Heart left ventricle (tissue), 13 donors: ENCODE measurements around the gene ABHD14A.
A peak's percentile ranks its signal among the peaks of the same experiment; 100 is the strongest.

Experiments
- CTCF ChIP-seq, 12 donors: fragments of 200-600 bp; sonication (generic) in 4 of 12; IDR thresholded peaks; one replicate each; pipeline versions ENCODE4 v1.5.0 to v1.8.0; 2018 to 2022; ENCODE audit warnings: antibody characterized with exemption in 12 of 12, mild to moderate bottlenecking in 5 of 12
- POLR2A ChIP-seq, 2 donors: fragments of 450-650 bp; IDR thresholded peaks; one replicate each; pipeline ENCODE4 v1.6.1; 2017; ENCODE audit warnings: antibody characterized with exemption in 2 of 2, mild to moderate bottlenecking in 2 of 2, moderate library complexity in 2 of 2
- donor health status: ischemic (EF 13 %, LVEDD 7.1; RV severe dilation, severe dysfunction).
- donor health status: DM: no; HTN: yes; CAD: no.
- donor health status: DM: no; HTN: no; CAD: no.
- donor health status: ischemic (EF 25% LVEDD 6.9; RV normal size, moderate dysfunction).
- donor health status: ischemic (EF 25% LVEDD 5.7; RV mildly dilated, moderate dysfunction).
- donor health status: ischemic (EF 35%, LVEDD 5.7; RV mildly dilated, moderate dysfunction).
- donor health status: nonischemic (EF 11% LVEDD 7.7; RV severe dilation, severe dysfunction).
- donor health status: DM: yes; HTN: yes; CAD: no.
- donor health status: PGD.
- donor health status: ischemic (EF 29% LVEDD 5.4; RV normal size, mild dysfunction).
- donor health status: nonischemic (EF 23%, LVEDD 6.1; RV moderate dilation, normal function).

GRCh38 chr3:51974963-51975851, at the start of gene ABHD14A:
- TF ChIP-seq CTCF (IDR thresholded peaks at IDR 0.05) (peak in 1 of 12 donors; percentile 11), POLR2A (IDR thresholded peaks at IDR 0.05) (peak; percentile 33 to 61)
